Mucosa of stomach (tissue), 1 donor: ENCODE data around the gene PDPK1.
"Not testable (repeated sequence)": the region's sequence is repeated elsewhere in the genome, so short reads cannot be mapped to it uniquely, and the experiment has no call there.

Experiments
- H3K27me3 ChIP-seq: one replicate; pipeline ENCODE4 v1.7.0; 2013; ENCODE audit warnings: mild to moderate bottlenecking, low read length; ENCODE audit not compliant: control insufficient read depth, insufficient read depth
- H3K36me3 ChIP-seq: one replicate; pipeline ENCODE4 v1.7.0; 2013; ENCODE audit warnings: low read length; ENCODE audit not compliant: control insufficient read depth, insufficient read depth
- H3K4me1 ChIP-seq: one replicate; pipeline ENCODE4 v1.7.0; 2013; ENCODE audit warnings: mild to moderate bottlenecking, low read length; ENCODE audit not compliant: control insufficient read depth, insufficient read depth
- H3K4me3 ChIP-seq: one replicate; pipeline ENCODE4 v1.7.0; 2013; ENCODE audit warnings: low read length
- H3K9ac ChIP-seq: one replicate; pipeline ENCODE4 v1.7.0; 2013; ENCODE audit warnings: mild to moderate bottlenecking, low read length, moderate library complexity
- H3K9me3 ChIP-seq: one replicate; pipeline ENCODE4 v1.7.0; 2013; ENCODE audit warnings: mild to moderate bottlenecking, low read length, moderate library complexity; ENCODE audit not compliant: control insufficient read depth
- donor health status: Pancreatic carcinoma.

PDPK1 gene

GRCh38 chr16:2595393-2596205, 57.8 kb downstream of the PDPK1 start:
- H3K4me3 ChIP-seq, result no peak overlapping the region
- H3K9ac ChIP-seq, result no peak overlapping the region
- no peaks in the 10 kb centered on the region for H3K4me1 ChIP-seq
- H3K36me3 ChIP-seq, result no peaks in the 10 kb centered on the region
- H3K9me3 ChIP-seq, result no peaks in the 10 kb centered on the region
- H3K27me3 ChIP-seq, result no peaks in the 10 kb centered on the region

DNA sequence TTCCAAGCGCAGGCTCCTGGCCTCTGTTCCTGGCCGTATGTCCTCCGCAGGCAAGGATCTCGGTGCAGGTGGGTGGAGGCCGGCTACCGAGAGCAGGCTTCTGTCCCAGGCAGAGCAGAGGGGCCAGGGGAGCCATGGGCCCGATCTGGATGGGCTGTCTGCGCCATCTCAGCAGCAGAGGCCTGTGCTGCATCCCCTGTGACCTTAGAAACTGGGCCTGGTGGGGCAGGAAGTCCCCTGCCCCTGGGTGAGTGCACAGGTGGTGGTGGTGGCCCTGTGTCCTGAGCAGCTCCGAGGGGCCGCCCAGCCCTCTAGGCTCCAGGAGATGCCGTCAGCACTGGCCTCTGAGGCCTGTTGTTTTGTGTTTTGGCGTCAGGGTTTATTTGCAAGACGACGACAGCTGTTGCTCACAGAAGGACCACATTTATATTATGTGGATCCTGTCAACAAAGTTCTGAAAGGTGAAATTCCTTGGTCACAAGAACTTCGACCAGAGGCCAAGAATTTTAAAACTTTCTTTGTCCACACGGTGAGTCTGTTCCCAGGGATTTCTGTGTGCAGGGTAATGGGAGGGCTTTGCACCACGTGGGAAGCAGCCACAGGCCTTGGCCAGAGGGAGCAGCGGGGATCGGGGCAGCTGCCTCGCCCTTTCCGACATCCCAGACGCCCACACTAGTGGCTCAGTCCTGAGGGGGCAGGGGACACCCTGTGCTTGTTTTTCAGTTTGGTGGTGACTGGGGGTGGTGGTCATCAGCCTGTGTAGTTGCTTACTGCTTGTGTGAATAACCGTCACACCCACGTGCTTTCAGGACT, 59.1 kb downstream of the PDPK1 start:
- Histone ChIP-seq H3K9me3 (no peaks in the 10 kb centered on the region), H3K9ac (no peak overlapping the region), H3K4me3 (no peak overlapping the region), H3K4me1 (no peaks in the 10 kb centered on the region), H3K27me3 (no peaks in the 10 kb centered on the region), H3K36me3 (no peaks in the 10 kb centered on the region)

DNA sequence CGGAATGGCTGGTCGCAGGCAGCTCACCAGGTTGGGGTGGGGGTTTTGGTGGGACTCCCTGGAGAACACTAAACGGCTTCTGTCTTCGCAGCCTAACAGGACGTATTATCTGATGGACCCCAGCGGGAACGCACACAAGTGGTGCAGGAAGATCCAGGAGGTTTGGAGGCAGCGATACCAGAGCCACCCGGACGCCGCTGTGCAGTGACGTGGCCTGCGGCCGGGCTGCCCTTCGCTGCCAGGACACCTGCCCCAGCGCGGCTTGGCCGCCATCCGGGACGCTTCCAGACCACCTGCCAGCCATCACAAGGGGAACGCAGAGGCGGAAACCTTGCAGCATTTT, 59.7 kb downstream of the PDPK1 start:
- Histone ChIP-seq H3K9ac (no peak overlapping the region), H3K4me1 (no peaks in the 10 kb centered on the region), H3K36me3 (no peaks in the 10 kb centered on the region), H3K4me3 (no peak overlapping the region), H3K9me3 (no peaks in the 10 kb centered on the region), H3K27me3 (no peaks in the 10 kb centered on the region)

DNA sequence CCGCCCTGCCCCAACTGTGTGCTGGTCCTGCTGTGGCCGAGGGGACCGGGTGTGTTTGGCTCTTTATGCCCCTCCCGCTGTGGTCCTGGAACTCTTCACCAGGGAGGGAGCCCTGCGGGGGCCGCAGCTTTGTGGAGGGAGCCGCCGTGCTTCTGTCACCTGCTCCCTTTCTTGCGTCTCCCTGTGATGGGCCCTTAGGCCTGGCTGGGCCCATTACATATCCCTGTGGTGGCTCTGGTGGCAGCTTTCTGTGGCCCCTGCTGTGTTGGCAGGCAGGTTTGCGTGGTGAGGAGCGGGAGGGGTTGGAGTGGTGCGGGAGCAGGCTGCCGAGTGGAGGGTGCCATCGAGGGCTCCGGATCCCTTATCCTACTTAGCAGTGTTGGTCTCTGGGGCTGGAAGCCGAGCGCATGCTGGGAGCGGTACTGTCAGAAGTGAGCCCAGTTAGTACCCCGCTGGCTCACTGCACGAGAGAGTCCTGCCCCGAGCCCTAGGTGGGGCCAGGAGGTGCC, 60.4 kb downstream of the PDPK1 start:
- Histone ChIP-seq H3K9me3 (no peaks in the 10 kb centered on the region), H3K9ac (no peak overlapping the region), H3K4me1 (no peaks in the 10 kb centered on the region), H3K36me3 (no peaks in the 10 kb centered on the region), H3K27me3 (no peaks in the 10 kb centered on the region), H3K4me3 (no peak overlapping the region)

DNA sequence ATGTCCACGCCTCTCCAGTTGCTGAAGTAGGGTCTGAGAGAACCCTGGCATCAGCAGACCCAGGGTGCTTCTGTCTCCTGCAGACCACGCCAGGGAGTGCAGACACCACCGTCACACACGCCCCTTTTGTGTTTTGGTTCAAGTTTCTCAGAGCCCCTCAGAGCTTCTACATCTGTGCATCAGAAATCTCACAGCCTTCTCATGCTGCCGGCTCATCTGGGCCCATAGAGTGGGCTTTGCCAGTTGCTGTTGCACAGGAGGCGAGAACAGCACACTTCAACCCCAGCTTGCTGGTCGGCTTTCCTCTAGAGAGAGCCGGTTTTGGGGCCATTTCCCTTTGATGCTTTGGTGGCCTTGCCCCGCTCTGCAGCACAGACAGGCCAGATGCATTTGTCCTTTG, 60.9 kb downstream of the PDPK1 start:
- H3K4me3 ChIP-seq, result no peak overlapping the region
- no peaks in the 10 kb centered on the region for H3K36me3 ChIP-seq
- H3K27me3 ChIP-seq, result no peaks in the 10 kb centered on the region
- no peaks in the 10 kb centered on the region for H3K9me3 ChIP-seq
- no peak overlapping the region for H3K9ac ChIP-seq
- H3K4me1 ChIP-seq, result no peaks in the 10 kb centered on the region

- H3K36me3 ChIP-seq, H3K9ac ChIP-seq, H3K4me1 ChIP-seq, H3K27me3 ChIP-seq, H3K9me3 ChIP-seq, H3K4me3 ChIP-seq: not testable (repeated sequence)
Observed at GRCh38 chr16:2599165-2599564, 61.3 kb downstream of the PDPK1 start.

DNA sequence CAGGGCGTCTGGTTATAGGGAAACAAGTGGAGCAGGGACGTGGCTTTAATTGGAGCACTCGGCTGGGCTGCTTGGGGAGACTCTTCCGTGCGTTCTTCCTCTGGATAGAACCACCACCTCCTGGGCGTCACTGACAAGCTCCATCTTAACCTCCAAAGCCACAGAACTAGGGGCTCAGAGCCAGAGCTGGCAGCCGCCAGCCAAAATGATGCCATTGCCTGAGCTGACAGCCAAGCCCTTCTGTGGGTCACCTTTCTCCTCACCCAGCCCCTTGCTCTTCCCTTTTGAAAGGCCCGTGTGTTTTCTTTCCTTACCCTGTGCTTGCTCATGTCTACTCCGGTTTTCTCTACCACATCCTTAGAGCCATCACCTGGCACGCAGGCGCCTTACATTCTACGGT, 62.0 kb downstream of the PDPK1 start:
- not testable (repeated sequence) for H3K4me3 ChIP-seq, H3K4me1 ChIP-seq, H3K36me3 ChIP-seq, H3K27me3 ChIP-seq, H3K9me3 ChIP-seq, H3K9ac ChIP-seq

DNA sequence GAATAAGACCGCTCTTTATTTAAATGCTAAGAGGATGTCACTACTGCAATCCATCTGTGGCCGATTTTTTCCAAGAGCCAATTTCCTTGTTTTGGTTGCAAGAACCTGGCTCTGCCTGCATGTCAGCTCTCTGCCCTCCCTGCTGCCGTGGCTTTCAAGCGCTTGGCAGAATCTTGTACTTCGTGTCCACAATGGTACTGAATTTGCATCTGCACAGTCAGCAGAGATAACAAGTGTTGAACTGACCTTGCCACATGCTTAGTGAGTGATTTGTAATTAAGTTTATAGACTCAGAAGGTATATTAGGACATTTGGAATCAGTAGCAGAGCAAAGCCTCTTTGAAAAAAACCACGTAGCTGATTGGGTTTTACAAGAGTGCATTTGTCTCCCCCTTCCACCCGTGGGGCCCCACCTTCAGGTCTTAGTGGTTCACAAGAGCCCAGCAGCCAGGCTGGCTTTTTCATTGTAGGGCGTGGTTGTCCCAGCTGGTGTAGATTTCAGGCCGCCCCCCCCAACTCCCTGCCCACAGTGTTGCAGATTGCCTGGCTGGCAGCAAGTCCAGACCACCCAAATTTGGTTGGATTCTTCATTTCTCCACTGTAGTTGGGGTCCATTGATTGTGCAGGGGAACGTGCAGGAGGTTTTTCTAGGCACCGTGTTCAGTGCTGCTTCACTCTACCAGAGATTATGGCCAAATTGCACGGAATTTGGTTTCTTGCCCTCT, 63.6 kb downstream of the PDPK1 start:
- H3K27me3 ChIP-seq, result not testable (repeated sequence)

DNA sequence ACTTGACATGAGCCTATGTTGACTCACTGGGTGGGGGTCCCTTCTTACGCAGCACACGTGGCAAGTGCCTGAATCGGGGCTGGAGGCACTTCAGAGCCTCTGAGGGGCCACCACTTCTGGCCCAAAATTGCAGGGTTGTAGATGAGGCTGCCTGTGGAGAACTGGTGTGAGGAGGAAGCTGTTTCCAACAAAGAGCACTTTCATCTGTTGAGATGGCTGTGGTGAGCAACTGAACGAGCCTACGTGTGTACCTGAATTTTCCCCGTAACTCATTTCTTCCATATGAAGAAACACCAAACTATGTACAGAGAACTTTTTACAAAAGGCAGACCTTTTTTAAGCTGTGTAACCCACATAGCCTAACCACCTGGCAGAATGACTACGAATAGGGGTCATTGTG, 64.4 kb downstream of the PDPK1 start:
- not testable (repeated sequence) for H3K27me3 ChIP-seq, H3K36me3 ChIP-seq, H3K9me3 ChIP-seq, H3K9ac ChIP-seq, H3K4me3 ChIP-seq, H3K4me1 ChIP-seq

More for the DNA sequence above, 63.6 kb downstream of the PDPK1 start:
- not testable (repeated sequence) for H3K9me3 ChIP-seq, H3K4me1 ChIP-seq, H3K9ac ChIP-seq, H3K4me3 ChIP-seq, H3K36me3 ChIP-seq

DNA sequence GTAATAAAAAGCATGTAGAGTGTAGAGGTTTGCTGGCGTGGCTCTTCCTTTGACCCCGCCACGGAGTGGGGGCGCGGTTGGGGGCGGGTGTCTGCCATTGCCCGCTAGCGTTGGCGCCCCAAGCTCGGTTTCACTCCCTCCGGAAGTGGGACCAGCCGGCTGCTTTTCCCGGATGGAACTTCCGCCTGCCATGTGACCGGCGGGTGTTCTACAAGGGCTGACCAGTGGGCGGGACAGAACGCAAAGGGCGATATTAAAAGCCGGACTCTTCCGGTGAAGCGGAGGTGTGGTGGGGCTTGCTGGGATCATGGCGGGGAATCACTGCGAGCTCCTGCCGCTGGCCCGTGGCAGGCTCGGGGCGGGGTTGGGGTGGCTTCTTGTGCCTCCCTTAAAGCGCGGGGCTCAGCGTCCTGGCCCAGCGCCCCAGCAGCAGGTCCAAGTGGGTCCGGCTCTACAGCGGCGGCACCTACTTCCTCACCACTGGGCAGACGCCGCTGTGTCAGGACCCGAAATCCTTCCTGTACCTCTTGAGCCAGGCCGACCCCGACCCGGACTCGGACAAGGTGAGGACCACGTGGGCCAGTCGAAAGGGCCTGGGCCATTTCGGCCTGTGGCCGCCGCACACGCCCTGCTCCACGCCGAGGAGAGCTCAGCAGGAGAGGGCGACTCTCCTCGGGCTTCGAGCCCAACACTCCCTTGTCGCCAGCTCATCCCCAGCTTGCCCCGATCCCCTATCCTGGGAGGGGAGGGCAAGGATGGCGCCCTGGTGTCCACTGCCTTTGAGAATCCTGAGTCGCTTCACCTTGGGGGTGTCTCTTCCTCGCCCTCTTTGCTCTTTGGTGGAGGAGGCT, 65.6 kb downstream of the PDPK1 start:
- Histone ChIP-seq H3K36me3 (no peaks in the 10 kb centered on the region), H3K27me3 (no peaks in the 10 kb centered on the region), H3K9me3 (no peaks in the 10 kb centered on the region), H3K9ac (peak overlapping the region; percentile 89), H3K4me1 (no peaks in the 10 kb centered on the region), H3K4me3 (peak overlapping the region; percentile 93)

- H3K9ac ChIP-seq, result peak overlapping the region; percentile 89
- peak overlapping the region; percentile 93 for H3K4me3 ChIP-seq
- not testable (repeated sequence) for H3K4me1 ChIP-seq, H3K27me3 ChIP-seq, H3K9me3 ChIP-seq, H3K36me3 ChIP-seq
Observed at GRCh38 chr16:2604016-2604369, 66.2 kb downstream of the PDPK1 start.
